HG02642 (cell line): ENCODE measurements around the gene BTD.

Source experiments
- ATAC-seq: cut with Tn5 transposase; IDR thresholded peaks from one replicate; pipeline ENCODE4 v1.9.1; 2021; ENCODE audit warnings: mild to moderate bottlenecking; ENCODE audit not compliant: unreplicated experiment, poor library complexity

BTD gene

DNA sequence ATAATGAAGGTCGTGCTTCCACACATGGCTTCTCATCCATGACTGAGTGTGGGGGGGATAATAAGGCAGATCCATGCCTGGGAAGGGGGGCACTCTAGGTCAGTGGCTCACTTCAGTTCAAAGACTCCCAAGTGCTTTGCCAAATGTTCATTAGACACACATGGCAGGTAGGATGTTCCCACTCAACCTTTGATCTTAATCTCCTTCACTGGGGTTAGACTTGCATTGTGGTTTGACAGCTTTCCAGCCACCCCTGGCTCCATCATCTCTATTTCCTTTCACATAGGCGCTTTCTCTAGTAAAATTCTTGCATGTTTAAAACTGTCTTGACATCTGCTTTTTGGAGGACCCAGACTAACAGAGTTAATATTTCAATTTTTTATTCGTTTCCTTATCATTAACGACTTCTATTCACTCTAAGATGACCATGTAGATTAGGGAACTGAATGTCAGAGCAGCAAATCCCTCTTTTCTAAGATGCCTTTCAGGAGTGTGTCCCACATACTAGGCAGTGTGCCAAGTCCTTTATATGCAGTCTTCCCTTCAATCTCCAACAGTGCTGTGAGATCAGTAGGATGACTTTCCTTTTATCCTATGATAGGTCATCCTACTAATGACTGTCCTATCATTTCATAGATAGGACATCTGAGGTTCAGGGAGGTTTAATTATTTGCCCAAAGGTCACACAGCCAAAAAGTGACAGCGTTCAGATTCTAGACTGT lies 57.9 kb downstream of the BTD start:
- ATAC-seq: no peak

DNA sequence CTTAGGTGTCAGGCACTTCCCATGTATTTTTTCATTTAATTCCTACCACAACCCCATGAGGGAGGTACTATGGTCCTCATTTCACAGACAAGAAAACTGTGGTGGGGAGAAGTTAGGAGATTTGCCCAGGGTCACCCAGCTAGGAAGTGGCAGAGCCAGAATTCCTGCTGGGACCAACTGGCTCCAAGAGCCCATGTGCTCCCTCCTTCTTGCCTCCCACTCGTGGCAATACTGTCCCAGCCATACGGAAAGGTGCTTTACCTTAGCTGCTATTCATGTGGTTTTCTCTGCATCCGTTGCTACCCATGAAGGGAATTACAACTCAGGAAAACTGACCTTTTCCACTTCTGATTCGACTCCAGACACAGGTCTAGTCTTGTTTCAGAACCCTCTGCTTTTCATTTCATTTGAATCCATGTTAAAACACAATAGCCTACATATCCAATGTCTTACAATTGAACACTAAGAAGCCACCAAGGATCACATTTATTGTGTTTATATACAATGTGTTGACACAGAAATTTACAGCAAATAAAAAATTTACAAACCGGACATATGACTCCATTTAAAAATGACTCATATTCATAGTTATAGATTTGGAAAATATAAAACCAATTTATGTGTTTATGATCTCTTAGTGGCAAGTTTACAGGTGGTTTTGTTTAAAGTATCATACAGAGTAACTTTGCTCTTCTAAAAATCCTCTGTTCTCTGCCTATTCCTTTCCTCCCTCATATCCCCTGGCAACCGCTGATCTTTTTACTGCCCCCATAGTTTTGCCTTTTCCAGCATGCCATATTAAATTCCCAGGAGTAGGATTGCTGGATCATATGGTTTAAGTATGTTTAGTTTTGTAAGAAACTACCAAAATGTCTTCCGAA lies 58.8 kb downstream of the BTD start:
- ATAC-seq: no peak

DNA sequence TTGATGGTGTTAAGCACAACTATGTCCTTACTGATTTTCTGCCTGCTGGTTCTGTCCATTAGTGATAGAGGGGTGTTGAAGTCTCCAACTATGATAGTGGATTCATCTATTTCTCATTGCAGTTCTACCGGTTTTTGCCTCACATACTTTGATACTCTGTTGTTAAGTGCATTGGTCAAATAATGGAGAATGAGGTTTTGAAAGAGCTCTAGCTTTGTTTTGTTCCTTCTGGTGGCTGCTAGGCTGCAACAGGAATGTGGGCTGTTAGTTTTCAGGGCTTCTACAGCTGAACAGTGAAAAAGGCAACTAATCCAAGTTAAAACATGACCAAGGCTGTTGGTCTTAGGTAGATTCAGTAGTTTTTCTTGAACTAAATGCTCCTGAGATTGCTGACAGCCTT lies 62.6 kb downstream of the BTD start:
- ATAC-seq: no peak

DNA sequence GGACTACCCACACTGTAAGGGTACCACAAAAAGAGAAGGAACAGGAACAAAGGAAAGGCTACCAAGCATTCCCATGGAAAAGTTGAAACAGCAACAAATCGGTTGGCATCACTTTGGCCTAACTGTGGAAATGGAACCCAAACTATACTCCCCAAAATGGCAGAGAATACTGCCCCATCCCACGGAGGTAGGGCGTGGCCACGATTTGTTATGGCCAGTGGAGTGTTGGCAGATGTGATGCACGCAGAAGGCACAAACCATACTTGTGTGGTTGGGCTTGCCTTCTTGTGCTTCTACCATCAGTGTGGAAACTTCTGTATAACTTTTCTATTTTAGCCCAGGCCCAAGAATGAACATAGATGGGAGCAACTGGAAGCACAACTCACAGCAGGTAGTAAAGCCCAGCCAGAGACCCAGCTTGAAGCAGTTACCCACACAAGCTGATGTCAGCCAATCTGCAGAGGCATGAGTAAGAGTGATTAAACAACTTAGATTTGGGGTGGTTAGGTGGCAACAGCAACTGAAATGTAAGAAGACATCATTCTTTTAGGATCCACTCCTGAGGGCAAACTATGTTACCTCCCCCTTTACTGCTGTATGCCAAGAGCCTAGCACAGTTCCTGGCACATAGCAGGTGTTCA lies 64.1 kb downstream of the BTD start:
- ATAC-seq: no peak

DNA sequence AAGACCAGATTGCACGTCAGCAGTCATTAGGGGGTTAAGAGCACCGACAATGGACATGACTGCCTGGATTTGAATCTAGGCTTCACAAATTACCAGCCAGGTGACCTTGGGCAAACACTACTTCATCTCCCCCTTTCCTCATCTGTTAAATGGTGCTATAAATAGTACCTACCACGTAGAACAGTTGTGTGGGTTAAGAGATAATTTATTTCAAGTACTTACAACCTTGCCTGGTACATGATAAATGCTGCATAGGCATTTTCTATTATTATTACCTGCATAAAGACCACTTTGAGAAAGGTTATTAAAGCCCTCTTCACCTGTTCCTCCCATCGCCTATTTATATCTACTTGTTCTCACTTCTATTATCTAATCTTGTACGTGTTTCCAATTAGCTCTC lies 64.7 kb downstream of the BTD start:
- no peak for ATAC-seq

DNA sequence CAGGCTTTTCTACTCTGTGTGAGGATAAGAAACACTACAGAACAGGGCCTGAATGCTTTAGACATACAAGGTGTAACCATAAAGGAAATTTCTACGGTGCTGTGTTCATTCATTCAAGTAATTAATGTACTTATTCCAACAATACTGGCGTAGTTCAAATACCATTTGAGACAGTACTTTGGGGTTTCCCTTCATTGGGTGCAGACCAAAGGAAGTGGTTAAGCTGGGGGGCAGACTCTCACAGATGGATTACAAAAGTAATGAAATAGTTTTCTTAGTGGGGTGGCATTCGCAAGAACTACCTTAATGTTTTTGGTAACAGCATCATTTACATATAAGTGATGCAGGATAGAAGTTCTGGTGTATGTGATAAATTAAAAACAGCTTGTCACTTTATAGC lies 65.9 kb downstream of the BTD start:
- ATAC-seq: no peak

DNA sequence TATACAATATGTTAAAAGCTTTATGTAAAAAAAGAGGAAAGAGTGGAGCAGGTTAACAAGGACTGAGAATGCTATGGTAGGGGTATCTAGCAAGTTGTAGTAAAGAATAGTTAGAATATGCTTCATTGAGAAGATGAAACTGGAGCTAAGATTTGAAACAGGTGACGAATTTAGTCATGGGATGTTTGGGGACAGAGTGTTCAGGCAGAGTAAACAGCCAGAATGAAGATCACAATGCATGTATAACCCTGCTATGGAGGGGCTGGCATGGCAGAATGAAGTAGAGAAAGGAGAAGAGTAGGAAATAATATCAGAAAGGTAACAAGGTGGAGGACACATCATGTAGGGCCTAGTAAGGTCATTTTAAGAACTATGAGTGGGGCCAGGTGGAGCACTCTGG lies 72.0 kb downstream of the BTD start:
- ATAC-seq: no peak

DNA sequence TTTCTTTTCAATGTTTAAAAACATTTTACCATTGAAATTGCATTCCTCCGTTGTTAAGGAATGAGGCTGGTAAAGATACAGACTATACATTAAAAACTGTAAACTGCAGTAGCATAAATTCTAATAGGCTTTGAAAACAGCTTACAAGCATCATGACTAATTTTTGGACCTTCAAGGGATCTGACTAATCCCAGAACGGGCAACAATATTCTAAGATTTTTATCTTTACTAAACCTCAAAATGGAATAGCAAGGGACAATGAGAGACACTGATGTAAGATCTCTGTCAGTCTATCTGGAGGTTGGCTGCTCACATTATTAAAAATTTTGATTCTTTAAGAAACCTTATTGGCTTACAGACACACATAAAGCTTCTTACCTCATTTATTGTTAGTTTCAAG lies 74.7 kb downstream of the BTD start:
- ATAC-seq: no peak

DNA sequence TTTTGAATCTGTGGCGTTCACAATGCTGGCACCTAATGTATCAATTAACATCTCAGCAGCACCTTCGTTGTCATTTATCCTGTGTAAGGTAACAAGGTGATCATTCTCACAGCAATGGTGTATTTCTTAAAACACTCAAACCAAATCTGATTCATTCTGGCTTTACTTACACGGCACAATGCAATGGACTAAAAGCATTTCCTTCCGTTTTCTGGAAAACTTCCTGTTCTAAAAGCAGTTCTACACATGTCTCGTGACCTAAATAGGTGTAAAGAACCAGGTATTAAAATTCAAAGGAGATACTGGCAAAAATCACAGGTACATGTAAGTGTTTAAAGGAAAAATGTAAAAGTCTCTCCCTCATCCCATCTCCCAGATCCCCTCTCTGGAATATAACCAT lies 77.8 kb downstream of the BTD start:
- no peak for ATAC-seq

DNA sequence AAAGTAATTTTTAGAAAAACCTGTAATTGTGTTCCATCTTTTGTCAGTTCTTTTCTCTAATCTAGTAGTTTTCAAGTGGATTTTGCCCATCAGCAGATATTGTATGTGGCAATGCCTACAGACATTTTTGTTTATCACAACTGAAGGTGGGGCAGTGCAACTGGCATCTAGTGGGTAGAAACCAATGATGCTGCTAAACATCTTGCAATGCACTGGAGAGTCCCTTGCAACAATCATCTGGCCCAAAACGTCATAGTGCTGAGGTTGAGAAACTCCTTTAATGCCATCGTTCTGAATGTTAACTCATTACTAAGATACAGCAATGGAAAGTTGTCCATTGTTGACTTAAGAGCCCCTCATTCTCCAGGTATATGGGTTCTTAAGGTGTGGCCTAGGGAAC lies 80.1 kb downstream of the BTD start:
- ATAC-seq: no peak

DNA sequence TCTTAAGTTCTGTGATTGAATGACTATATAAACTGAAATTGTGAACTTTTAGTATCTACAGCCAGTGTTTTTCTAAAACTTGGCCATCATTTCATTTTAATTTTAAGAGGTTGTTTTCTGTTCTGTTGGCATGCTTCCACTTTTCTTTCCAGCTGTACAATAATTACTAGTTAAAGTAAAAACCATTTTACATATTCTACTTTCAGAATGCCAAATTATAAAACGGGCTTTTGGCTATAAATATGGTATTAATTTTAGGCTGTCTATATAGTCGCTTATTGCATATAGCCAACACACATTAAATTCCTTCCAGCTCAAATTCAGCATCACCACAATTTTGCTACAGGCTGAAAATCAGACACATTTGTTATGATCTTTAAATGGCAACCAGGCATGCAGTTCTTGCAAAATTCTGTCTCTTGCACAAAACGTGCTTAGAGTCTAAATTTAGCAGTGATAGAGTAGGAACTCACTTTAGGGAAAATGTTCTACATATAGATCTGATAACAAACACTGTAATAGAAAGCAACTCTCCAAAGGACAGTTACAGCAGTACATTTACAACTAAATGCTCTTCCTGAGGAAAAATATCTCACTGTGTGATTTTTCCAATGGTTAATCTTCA lies 81.1 kb downstream of the BTD start:
- ATAC-seq: no peak

DNA sequence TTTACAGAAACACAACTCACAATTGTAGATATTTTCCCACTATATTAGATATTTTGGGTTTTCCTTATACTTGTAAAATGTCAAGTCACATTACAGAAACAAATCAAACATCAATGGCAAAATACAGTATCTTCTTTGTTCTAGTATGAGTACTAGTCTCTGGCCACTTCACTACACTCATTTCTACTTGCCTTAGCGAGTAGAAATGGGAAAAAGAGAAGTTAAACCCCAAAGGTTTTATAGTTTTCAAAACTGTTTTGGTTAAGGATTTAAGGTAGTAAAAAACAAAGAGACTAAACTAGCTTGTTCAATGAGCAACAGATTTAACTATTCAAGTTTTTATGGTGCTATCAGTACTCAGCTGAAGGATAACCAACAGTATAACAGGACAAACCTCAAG lies 81.7 kb downstream of the BTD start:
- no peak for ATAC-seq

DNA sequence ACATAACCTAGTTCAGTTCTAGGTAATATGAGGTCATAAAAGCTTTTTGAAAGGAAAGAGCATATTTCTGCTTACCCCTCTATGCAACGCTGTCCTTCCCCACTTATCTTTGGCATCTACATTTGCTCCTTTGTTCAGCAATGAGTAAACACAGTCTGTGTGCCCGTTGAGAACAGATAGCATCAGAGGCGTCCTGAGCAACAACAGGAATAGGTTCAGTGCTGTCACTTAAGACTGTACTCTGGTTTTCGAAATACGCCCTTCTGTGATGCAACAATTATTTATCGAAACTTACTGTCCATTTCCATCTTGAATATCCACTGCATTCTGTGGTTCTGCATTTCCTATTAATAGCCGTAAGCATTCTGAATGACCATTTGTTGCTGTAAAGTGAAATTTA lies 84.4 kb downstream of the BTD start:
- no peak for ATAC-seq

DNA sequence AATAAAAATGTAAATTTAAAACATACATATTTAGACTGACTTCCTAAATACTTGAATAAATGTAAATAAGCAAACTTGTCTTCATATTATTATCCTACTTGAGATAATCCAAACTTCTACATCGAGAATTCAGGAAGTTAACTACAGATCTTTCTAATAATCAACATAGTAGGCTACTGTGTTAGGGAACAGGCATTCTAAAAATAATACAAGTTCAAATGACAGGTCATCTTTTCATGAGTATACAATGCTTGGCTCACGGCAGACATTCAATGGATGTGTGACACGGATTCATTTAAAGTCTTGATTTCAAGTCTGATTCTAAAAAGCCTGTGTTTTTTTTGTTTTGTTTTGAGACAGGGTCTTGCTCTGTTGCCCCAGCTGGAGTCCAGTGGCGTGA lies 88.7 kb downstream of the BTD start:
- no peak for ATAC-seq

DNA sequence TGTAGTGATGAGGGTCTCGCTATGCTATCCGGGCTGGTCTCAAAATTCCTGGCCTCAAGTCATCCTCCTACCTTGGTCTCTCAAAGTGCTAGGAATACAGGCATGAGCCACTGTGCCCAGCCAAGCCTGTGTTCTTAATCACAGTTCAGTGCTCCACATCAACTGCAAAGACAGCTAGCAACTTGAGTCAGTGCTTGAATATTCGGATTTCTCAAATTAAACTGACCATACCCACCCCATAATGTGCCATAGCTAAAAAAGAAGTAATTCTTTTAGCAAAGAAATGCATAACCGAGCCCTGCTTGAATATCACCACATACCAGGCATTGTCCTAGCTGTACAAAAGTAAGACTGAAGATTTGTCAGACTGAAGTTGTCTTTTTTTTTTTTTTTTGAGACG lies 89.2 kb downstream of the BTD start:
- no peak for ATAC-seq

DNA sequence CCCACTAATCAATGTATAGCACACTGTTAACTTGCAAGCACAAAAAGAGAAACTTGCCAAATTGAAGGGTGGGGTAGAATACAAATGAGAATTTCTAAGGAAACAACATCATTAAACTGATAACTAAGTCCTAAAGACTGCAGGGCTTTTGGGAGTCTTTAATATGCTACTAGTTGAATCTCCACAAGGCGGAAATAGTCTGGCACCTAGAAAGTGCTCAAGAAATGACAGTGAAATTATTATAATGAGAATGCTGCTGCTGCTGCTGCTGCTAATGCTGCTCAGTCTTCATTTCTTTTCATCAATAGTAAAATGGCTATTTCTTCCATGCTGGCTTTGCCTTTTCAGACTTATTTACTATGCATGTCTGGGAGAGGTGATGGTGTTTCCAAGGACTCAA lies 91.8 kb downstream of the BTD start:
- no peak for ATAC-seq

DNA sequence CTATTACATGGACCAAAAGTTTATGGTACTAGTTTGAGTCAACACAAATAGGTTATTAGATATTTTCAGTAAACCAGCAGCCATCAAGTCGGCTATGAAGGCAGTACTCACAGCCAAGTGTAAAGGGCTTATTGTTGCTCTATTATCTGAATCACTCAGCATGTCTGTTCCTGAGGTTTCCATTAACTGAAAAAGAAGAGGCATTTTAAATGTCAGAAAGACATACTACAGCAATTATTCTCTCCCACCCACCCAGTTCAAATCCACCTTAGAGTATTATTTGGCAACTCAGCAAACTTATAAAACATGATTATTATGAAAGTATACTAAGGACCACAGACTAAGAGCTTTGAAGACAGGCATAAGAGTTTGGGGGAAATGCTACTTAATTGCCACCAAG lies 93.1 kb downstream of the BTD start:
- ATAC-seq: no peak
